Fibroblast of lung (primary cell): ENCODE measurements around the gene NR2C2. TPM values are rescaled to one million over a fixed set of nuclear protein-coding genes. Genes with fewer than 3 reads are reported as not detected.

ENCODE experiments used
- DNase-seq, 2 donors: peaks; one replicate each; pipeline versions ENCODE4 v3.0.0 to v3.0.0-alpha.2; 2010; ENCODE audit warnings: low read depth in 2 of 2
- H2AFZ ChIP-seq: 2 replicates; pipeline ENCODE4 v1.5.1; 2012; ENCODE audit warnings: low read length, control low read depth, inconsistent platforms
- H3K27ac ChIP-seq: 2 replicates; pipeline ENCODE4 v1.5.1; 2011; ENCODE audit warnings: low read length, control low read depth; ENCODE audit not compliant: insufficient read depth
- H3K27me3 ChIP-seq: 2 replicates; pipeline ENCODE4 v1.5.1; 2011; ENCODE audit warnings: mild to moderate bottlenecking, low read length; ENCODE audit not compliant: control insufficient read depth, insufficient read depth
- H3K36me3 ChIP-seq: 2 replicates; pipeline ENCODE4 v1.5.1; 2011; ENCODE audit warnings: low read length; ENCODE audit not compliant: control insufficient read depth, insufficient read depth
- H3K4me1 ChIP-seq: 2 replicates; pipeline ENCODE4 v1.5.1; 2011; ENCODE audit warnings: low read length; ENCODE audit not compliant: control insufficient read depth, insufficient read depth; ENCODE audit errors: extremely low read depth
- H3K4me2 ChIP-seq: 2 replicates; pipeline ENCODE4 v1.5.1; 2011; ENCODE audit warnings: low read length, control low read depth; ENCODE audit not compliant: insufficient read depth; ENCODE audit errors: extremely low read depth
- H3K4me3 ChIP-seq, 4 experiments: fragments of 200-600 bp in 1 of 4; sonication (generic) in 1 of 4; replicated peaks in 1 of 4; 2 replicates each; pipeline ENCODE4 v1.5.1; 2011 to 2016; ENCODE audit warnings: low read length in 4 of 4, low read depth in 3 of 4, mild to moderate bottlenecking in 3 of 4, control low read depth in 2 of 4, inconsistent platforms in 1 of 4, mixed read lengths in 1 of 4; ENCODE audit not compliant: insufficient read depth in 1 of 4; ENCODE audit errors: control extremely low read depth in 1 of 4
- H3K79me2 ChIP-seq: 2 replicates; pipeline ENCODE4 v1.5.1; 2012; ENCODE audit warnings: mild to moderate bottlenecking, low read length, inconsistent platforms; ENCODE audit not compliant: control insufficient read depth, insufficient read depth
- H3K9ac ChIP-seq: 2 replicates; pipeline ENCODE4 v1.5.1; 2011; ENCODE audit warnings: mild to moderate bottlenecking, low read length, control low read depth; ENCODE audit not compliant: insufficient read depth
- H3K9me3 ChIP-seq: 2 replicates; pipeline ENCODE4 v1.5.1; 2012; ENCODE audit warnings: low read depth, low read length; ENCODE audit not compliant: control insufficient read depth, insufficient read depth
- H4K20me1 ChIP-seq: 2 replicates; pipeline ENCODE4 v1.5.1; 2011; ENCODE audit warnings: low read length; ENCODE audit not compliant: control insufficient read depth, insufficient read depth; ENCODE audit errors: extremely low read depth
- EZH2 ChIP-seq: IDR thresholded peaks from 2 replicates; pipeline ENCODE4 v1.5.1; 2012; ENCODE audit warnings: low read length, control low read depth, mild to moderate bottlenecking; ENCODE audit errors: missing control alignments
- polyA plus RNA-seq, 2 donors: library from polyadenylated mRNA; depleted of rRNA in 1 of 2; stranded (reverse) in 1 of 2; unstranded in 1 of 2; fragments of >200 nt; gene quantifications; 2 replicates each; pipeline ENCODE4 v1.2.1, GENCODE V29; 2011 to 2012; ENCODE audit warnings: missing spikeins in 1 of 2
- total RNA-seq: library from RNA; depleted of rRNA; stranded (reverse); fragments of >200 nt; gene quantifications from 2 replicates; pipeline ENCODE4 v1.2.1, GENCODE V29; 2014
- TF ChIP-seq, protein P1 (sequence below), 2 donors: IDR thresholded peaks in 1 of 2; conservative IDR thresholded peaks in 1 of 2; 1 replicate in 1 of 2; 2 replicates in 1 of 2; pipeline ENCODE4 v1.5.1; 2011 to 2012; ENCODE audit warnings: low read length in 2 of 2, control low read depth in 1 of 2, inconsistent platforms in 1 of 2, low read depth in 1 of 2, mild to moderate bottlenecking in 1 of 2

NR2C2 gene
- total and polyA plus RNA-seq, 2 donors (not counting 1 experiment from before 2014, with no cell fraction given): 15.0 to 27.9 TPM

DNA sequence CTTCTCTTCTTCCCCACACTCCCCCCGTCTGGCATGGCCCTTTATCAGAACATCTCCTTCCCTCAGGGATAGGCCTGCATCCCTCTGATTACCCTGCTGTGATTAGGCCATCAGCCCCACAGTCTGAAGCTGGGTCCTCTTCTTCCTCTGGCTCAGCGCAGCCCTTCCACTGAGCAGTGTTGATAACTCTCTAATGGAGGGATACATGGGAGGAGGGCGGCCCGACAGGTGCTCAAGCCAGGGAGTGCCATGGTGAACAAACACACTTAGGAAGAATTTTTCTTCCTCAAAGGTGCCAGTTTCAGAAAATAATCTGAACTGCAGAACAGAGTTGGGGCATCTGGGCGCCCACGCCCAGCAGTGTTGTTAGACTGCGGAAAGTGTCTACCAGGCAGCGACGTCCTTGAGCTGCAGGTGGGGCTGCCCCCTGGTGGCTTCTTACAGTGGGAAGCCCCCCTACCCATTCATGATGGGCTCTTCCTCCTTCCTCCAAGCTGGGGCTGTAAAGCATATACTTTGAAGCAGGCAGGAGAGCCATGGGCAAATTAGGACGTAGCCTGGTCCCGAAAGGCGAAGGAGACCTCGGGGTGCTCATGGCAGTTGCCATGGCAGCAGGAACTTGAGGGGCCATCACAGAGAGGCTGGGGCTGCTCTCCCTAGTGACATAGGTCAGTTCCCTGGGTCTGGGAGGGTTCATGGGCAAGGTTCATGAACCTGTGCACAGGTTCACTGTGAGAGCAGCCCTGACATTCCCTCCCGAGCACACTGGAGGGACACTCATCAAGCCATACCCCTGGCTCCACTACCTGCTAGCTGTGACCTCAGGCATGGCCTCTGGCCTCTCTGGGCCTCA is 33.2 kb upstream of the NR2C2 start:
- Histone ChIP-seq H2AFZ (no peak overlapping the region), H4K20me1 (no peaks in the 10 kb centered on the region), H3K4me2 (no peak overlapping the region), H3K36me3 (no peaks in the 10 kb centered on the region), H3K27ac (no peak overlapping the region), H3K4me3 (no peak overlapping the region), H3K4me1 (no peaks in the 10 kb centered on the region), H3K9ac (no peak overlapping the region), H3K79me2 (no peaks in the 10 kb centered on the region), H3K9me3 (no peaks in the 10 kb centered on the region), H3K27me3 (no peaks in the 10 kb centered on the region)
- TF ChIP-seq, protein P1, sequence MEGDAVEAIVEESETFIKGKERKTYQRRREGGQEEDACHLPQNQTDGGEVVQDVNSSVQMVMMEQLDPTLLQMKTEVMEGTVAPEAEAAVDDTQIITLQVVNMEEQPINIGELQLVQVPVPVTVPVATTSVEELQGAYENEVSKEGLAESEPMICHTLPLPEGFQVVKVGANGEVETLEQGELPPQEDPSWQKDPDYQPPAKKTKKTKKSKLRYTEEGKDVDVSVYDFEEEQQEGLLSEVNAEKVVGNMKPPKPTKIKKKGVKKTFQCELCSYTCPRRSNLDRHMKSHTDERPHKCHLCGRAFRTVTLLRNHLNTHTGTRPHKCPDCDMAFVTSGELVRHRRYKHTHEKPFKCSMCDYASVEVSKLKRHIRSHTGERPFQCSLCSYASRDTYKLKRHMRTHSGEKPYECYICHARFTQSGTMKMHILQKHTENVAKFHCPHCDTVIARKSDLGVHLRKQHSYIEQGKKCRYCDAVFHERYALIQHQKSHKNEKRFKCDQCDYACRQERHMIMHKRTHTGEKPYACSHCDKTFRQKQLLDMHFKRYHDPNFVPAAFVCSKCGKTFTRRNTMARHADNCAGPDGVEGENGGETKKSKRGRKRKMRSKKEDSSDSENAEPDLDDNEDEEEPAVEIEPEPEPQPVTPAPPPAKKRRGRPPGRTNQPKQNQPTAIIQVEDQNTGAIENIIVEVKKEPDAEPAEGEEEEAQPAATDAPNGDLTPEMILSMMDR (conservative IDR thresholded peaks at IDR 0.05 in 1 of 2, IDR thresholded peaks at IDR 0.05 in 1 of 2; ENCODE audit: low read depth in 1 of 2, low read length in 2 of 2): no peak
- TF ChIP-seq EZH2: no peak
- DNase-seq: no peak

DNA sequence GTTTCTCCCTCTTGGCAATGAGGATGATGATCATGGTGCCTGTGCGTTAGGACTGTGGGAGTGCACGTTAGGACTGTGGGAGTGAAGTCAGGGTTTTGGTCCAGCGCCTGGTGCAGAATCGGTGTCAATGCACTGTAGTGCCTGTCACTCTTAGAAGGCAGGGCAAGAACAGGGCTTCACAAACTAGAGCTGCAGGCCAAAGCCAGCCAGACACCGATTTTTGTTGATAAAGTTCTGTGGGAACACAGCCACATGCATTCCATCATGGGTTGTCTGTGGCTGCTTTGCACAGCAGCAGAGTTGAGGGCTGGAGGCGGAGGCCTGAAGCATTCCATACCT is 32.6 kb upstream of the NR2C2 start:
- TF ChIP-seq, protein P1 (conservative IDR thresholded peaks at IDR 0.05 in 1 of 2, IDR thresholded peaks at IDR 0.05 in 1 of 2; ENCODE audit: low read depth in 1 of 2, low read length in 2 of 2): no peak
- no peak overlapping the region for H2AFZ ChIP-seq
- H3K36me3 ChIP-seq: no peaks in the 10 kb centered on the region
- no peak overlapping the region for H3K9ac ChIP-seq
- no peak overlapping the region for H3K4me3 ChIP-seq
- no peaks in the 10 kb centered on the region for H3K27me3 ChIP-seq
- H3K4me1 ChIP-seq: no peaks in the 10 kb centered on the region
- no peaks in the 10 kb centered on the region for H4K20me1 ChIP-seq
- H3K9me3 ChIP-seq: no peaks in the 10 kb centered on the region
- no peak overlapping the region for H3K27ac ChIP-seq
- no peak overlapping the region for H3K4me2 ChIP-seq
- no peaks in the 10 kb centered on the region for H3K79me2 ChIP-seq
- DNase-seq: no peak

DNA sequence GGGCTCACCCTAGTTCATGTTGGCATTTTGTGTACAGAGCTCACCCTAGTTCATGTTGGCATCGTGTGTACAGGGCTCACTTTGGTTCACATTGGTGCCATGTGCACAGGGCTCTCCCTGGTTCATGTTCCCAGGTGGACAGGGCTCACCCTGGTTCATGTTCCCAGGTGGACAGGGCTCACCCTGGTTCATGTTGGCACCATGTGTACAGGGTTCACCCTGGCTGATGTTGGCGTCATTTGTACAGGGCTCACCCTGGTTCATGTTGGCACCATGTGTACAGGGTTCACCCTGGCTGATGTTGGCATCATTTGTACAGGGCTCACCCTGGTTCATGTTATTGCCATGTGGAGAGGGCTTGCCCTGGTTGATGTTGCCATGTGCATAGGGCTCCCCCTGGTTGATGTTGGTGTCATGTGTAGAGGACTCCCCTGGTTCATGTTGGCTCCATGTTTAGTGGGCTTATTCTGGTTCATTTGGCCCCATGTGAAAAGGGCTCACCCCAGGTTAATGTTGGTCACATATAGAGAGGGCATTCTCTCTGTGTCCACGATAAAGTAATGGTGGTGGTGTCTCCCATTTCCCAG is 31.7 kb upstream of the NR2C2 start:
- no peaks in the 10 kb centered on the region for H3K27me3 ChIP-seq
- no peak overlapping the region for H3K27ac ChIP-seq
- no peak overlapping the region for H3K4me3 ChIP-seq
- TF ChIP-seq EZH2: no peak
- TF ChIP-seq, protein P1 (conservative IDR thresholded peaks at IDR 0.05 in 1 of 2, IDR thresholded peaks at IDR 0.05 in 1 of 2; ENCODE audit: low read depth in 1 of 2, low read length in 2 of 2): peak; percentile 4 to 18
- H2AFZ ChIP-seq: no peak overlapping the region
- H3K36me3 ChIP-seq: no peaks in the 10 kb centered on the region
- no peaks in the 10 kb centered on the region for H4K20me1 ChIP-seq
- H3K9me3 ChIP-seq: no peaks in the 10 kb centered on the region
- H3K4me2 ChIP-seq: no peak overlapping the region
- no peak overlapping the region for H3K9ac ChIP-seq
- no peak for DNase-seq
- no peaks in the 10 kb centered on the region for H3K79me2 ChIP-seq
- no peaks in the 10 kb centered on the region for H3K4me1 ChIP-seq
